HEK293T (cell line): Measurements from ENCODE around the gene KCNJ11.

ENCODE experiments used
- CTCF ChIA-PET: fragments of 350-600 bp; formaldehyde crosslinking; extraction: SDS; loops from one replicate; lab custom pipeline; 2021; ENCODE audit warnings: antibody characterized with exemption, inconsistent platforms; lab: Yijun Ruan, JAX
- POLR2A ChIA-PET: fragments of 350-600 bp; formaldehyde crosslinking; extraction: SDS; loops from one replicate; lab custom pipeline; 2020; ENCODE audit warnings: antibody characterized with exemption, inconsistent platforms; lab: Yijun Ruan, JAX
- DNase-seq: peaks from one replicate; pipeline ENCODE4 v3.0.0; 2012; ENCODE audit warnings: mixed read lengths; ENCODE audit errors: extremely low spot score
- ARNT ChIP-seq: fragments of 450-650 bp; IDR thresholded peaks from 2 replicates; pipeline ENCODE4 v1.6.1; 2017; ENCODE audit warnings: mild to moderate bottlenecking
- BHLHE40 ChIP-seq: fragments of 450-650 bp; IDR thresholded peaks from 2 replicates; pipeline ENCODE4 v1.6.1; 2016; ENCODE audit warnings: mild to moderate bottlenecking, moderate library complexity, borderline replicate concordance
- CTBP1 ChIP-seq: fragments of 450-650 bp; IDR thresholded peaks from 2 replicates; pipeline ENCODE4 v1.6.1; 2016; ENCODE audit warnings: borderline replicate concordance
- ELF4 ChIP-seq: fragments of 450-650 bp; IDR thresholded peaks from 2 replicates; pipeline ENCODE4 v1.6.1; 2017; ENCODE audit warnings: antibody characterized with exemption
- FOXA1 ChIP-seq: fragments of 450-650 bp; IDR thresholded peaks from 2 replicates; pipeline ENCODE4 v1.6.1; 2016; ENCODE audit warnings: mild to moderate bottlenecking
- FOXK2 ChIP-seq: fragments of 450-650 bp; IDR thresholded peaks from 2 replicates; pipeline ENCODE4 v1.6.1; 2016; ENCODE audit warnings: mild to moderate bottlenecking
- FOXM1 ChIP-seq: fragments of 450-650 bp; IDR thresholded peaks from 2 replicates; pipeline ENCODE4 v1.6.1; 2017; ENCODE audit warnings: mild to moderate bottlenecking, borderline replicate concordance
- HDGF ChIP-seq: fragments of 450-650 bp; IDR thresholded peaks from 2 replicates; pipeline ENCODE4 v1.6.1; 2017; ENCODE audit warnings: antibody characterized with exemption, borderline replicate concordance
- L3MBTL2 ChIP-seq: fragments of 450-650 bp; conservative IDR thresholded peaks from 2 replicates; pipeline ENCODE4 v1.6.1; 2016; ENCODE audit warnings: mild to moderate bottlenecking
- LEF1 ChIP-seq: fragments of 450-650 bp; IDR thresholded peaks from 2 replicates; pipeline ENCODE4 v1.6.1; 2017; ENCODE audit warnings: mild to moderate bottlenecking, borderline replicate concordance
- NFRKB ChIP-seq: fragments of 450-650 bp; IDR thresholded peaks from 2 replicates; pipeline ENCODE4 v1.6.1; 2016; ENCODE audit warnings: mild to moderate bottlenecking, moderate library complexity
- PKNOX1 ChIP-seq: fragments of 450-650 bp; IDR thresholded peaks from 2 replicates; pipeline ENCODE4 v1.6.1; 2016
- SP1 ChIP-seq: fragments of 450-650 bp; IDR thresholded peaks from 2 replicates; pipeline ENCODE4 v1.6.1; 2017
- SUZ12 ChIP-seq: fragments of 450-650 bp; IDR thresholded peaks from 2 replicates; pipeline ENCODE4 v1.6.1; 2016; ENCODE audit warnings: mild to moderate bottlenecking
- TARDBP ChIP-seq: fragments of 450-650 bp; IDR thresholded peaks from 2 replicates; pipeline ENCODE4 v1.6.1; 2016
- ZNF384 ChIP-seq: fragments of 450-650 bp; IDR thresholded peaks from 2 replicates; pipeline ENCODE4 v1.6.1; 2016

The KCNJ11 gene

GRCh38 chr11:17401841-17402240, 13.4 kb upstream of the KCNJ11 start:
- ChIA-PET CTCF (no interaction called here), POLR2A (no interaction called here)
- DNase-seq: no peak
- TF ChIP-seq PKNOX1: no peak
- TF ChIP-seq L3MBTL2: no peak
- no peak for TF ChIP-seq ELF4
- no peak for TF ChIP-seq FOXA1
- no peak for TF ChIP-seq ARNT
- no peak for TF ChIP-seq SUZ12
- TF ChIP-seq NFRKB: no peak
- no peak for TF ChIP-seq HDGF
- TF ChIP-seq SP1: no peak
- no peak for TF ChIP-seq ZNF384

- ChIA-PET CTCF (no interaction called here), POLR2A (no interaction called here)
- TF ChIP-seq ZNF384 (no peak), HDGF (no peak), TARDBP (no peak), FOXM1 (no peak), FOXA1 (no peak), SP1 (no peak)
- no peak for DNase-seq
Measured at GRCh38 chr11:17401316-17401715, 12.9 kb upstream of the KCNJ11 start.

- DNase-seq: no peak
- no peak for TF ChIP-seq FOXK2
- TF ChIP-seq HDGF: no peak
- TF ChIP-seq ARNT: no peak
- TF ChIP-seq PKNOX1: no peak
- no peak for TF ChIP-seq NFRKB
- no peak for TF ChIP-seq TARDBP
- no peak for TF ChIP-seq SUZ12
- TF ChIP-seq FOXA1: no peak
- TF ChIP-seq ELF4: no peak
- no peak for TF ChIP-seq BHLHE40
- no peak for TF ChIP-seq L3MBTL2
- TF ChIP-seq SP1: no peak
- no peak for TF ChIP-seq LEF1
- TF ChIP-seq ZNF384: no peak
- TF ChIP-seq FOXM1: no peak
- no peak for TF ChIP-seq CTBP1
- POLR2A ChIA-PET: no interaction called here
- CTCF ChIA-PET: no interaction called here
Measured at GRCh38 chr11:17400048-17400775, 11.8 kb upstream of the KCNJ11 start.

GRCh38 chr11:17399236-17399635, 10.8 kb upstream of the KCNJ11 start:
- POLR2A ChIA-PET: no interaction called here
- TF ChIP-seq SP1: no peak
- no peak for TF ChIP-seq FOXK2
- no peak for TF ChIP-seq BHLHE40
- TF ChIP-seq ELF4: no peak
- TF ChIP-seq ZNF384: no peak
- no peak for TF ChIP-seq LEF1
- TF ChIP-seq PKNOX1: no peak
- no peak for TF ChIP-seq HDGF
- TF ChIP-seq NFRKB: no peak
- no peak for TF ChIP-seq TARDBP
- no peak for TF ChIP-seq CTBP1
- TF ChIP-seq SUZ12: no peak
- TF ChIP-seq L3MBTL2: no peak
- TF ChIP-seq FOXA1: no peak
- no peak for TF ChIP-seq FOXM1
- no peak for TF ChIP-seq ARNT
- no peak for DNase-seq
- CTCF ChIA-PET: no interaction called here

- ChIA-PET POLR2A (no interaction called here), CTCF (no interaction called here)
- no peak for DNase-seq
- TF ChIP-seq SP1 (no peak), BHLHE40 (no peak), NFRKB (no peak), HDGF (no peak), LEF1 (no peak), ZNF384 (no peak), PKNOX1 (no peak), CTBP1 (no peak), TARDBP (no peak), FOXA1 (no peak), FOXM1 (no peak)
Measured at GRCh38 chr11:17397311-17398002, 9.0 kb upstream of the KCNJ11 start.
